Dermis blood vessel endothelial cell (primary cell): ENCODE measurements around the gene GABRD. TPM values are rescaled to one million over a fixed set of nuclear protein-coding genes. Genes with fewer than 3 reads are reported as not detected.
A peak's percentile ranks its signal among the peaks of the same experiment; 100 is the strongest.

ENCODE experiments used
- DNase-seq: peaks from one replicate; pipeline ENCODE4 v3.0.0; 2010
- total RNA-seq: library from RNA; depleted of rRNA; stranded (reverse); fragments of >200 nt; gene quantifications from 2 replicates; pipeline ENCODE4 v1.2.3, GENCODE V29; 2014

The GABRD gene
- total RNA-seq, 1 donor from 2014 or later, result 0.51 TPM

- no peak for DNase-seq
Observed at GRCh38 chr1:2042830-2043773, 24.0 kb downstream of the GABRD start.

- DNase-seq, result no peak
Observed at GRCh38 chr1:2043886-2044285, 24.7 kb downstream of the GABRD start.

- peak; percentile 71 for DNase-seq
Observed at GRCh38 chr1:2044510-2045319, 25.6 kb downstream of the GABRD start.

GRCh38 chr1:2045468-2046173 is 26.5 kb downstream of the GABRD start:
- DNase-seq, result peak; percentile 48

- DNase-seq, result peak; percentile 68
Observed at GRCh38 chr1:2046174-2046917, 27.2 kb downstream of the GABRD start.

GRCh38 chr1:2046953-2047748 is 28.0 kb downstream of the GABRD start:
- DNase-seq, result no peak

GRCh38 chr1:2047749-2048729 is 28.9 kb downstream of the GABRD start:
- DNase-seq, result no peak

GRCh38 chr1:2049225-2049717 is 30.1 kb downstream of the GABRD start:
- DNase-seq, result no peak

- no peak for DNase-seq
Observed at GRCh38 chr1:2049718-2050431, 30.7 kb downstream of the GABRD start, which contains the start of gene PRKCZ. Gene PRKCZ, plus strand, starts transcription at chr1:2050411. Its CDS starts 220 bp downstream, at chr1:2050631.

- no peak for DNase-seq
Observed at GRCh38 chr1:2050461-2050792, 31.3 kb downstream of the GABRD start.

- DNase-seq, result no peak
Observed at GRCh38 chr1:2050793-2051682, 31.9 kb downstream of the GABRD start.

GRCh38 chr1:2052054-2052679 is 33.0 kb downstream of the GABRD start:
- no peak for DNase-seq

- DNase-seq, result no peak
Observed at GRCh38 chr1:2052756-2053155, 33.6 kb downstream of the GABRD start.

GRCh38 chr1:2053217-2053616 is 34.1 kb downstream of the GABRD start:
- DNase-seq, result no peak

GRCh38 chr1:2053784-2054376 is 34.7 kb downstream of the GABRD start:
- DNase-seq, result no peak

- no peak for DNase-seq
Observed at GRCh38 chr1:2054560-2054959, 35.4 kb downstream of the GABRD start.

GRCh38 chr1:2055911-2056575 is 36.9 kb downstream of the GABRD start:
- DNase-seq, result no peak
